Hematopoietic multipotent progenitor cell (in vitro differentiated cells): ENCODE measurements around the gene CAPS2. TPM values are rescaled to one million over a fixed set of nuclear protein-coding genes. Genes with fewer than 3 reads are reported as not detected.

Experiments used
- DNase-seq, 3 donors: peaks; one replicate each; pipeline ENCODE4 v3.0.0-alpha.2; 2011 to 2015; ENCODE audit warnings: low read depth in 2 of 3, low spot score in 2 of 3
- total RNA-seq: library from RNA; depleted of rRNA; stranded (reverse); fragments of >200 nt; gene quantifications from one replicate; pipeline ENCODE4 v1.2.3, GENCODE V29; 2012

CAPS2 gene
- total RNA-seq, 1 donor, result 11.8 TPM

DNA sequence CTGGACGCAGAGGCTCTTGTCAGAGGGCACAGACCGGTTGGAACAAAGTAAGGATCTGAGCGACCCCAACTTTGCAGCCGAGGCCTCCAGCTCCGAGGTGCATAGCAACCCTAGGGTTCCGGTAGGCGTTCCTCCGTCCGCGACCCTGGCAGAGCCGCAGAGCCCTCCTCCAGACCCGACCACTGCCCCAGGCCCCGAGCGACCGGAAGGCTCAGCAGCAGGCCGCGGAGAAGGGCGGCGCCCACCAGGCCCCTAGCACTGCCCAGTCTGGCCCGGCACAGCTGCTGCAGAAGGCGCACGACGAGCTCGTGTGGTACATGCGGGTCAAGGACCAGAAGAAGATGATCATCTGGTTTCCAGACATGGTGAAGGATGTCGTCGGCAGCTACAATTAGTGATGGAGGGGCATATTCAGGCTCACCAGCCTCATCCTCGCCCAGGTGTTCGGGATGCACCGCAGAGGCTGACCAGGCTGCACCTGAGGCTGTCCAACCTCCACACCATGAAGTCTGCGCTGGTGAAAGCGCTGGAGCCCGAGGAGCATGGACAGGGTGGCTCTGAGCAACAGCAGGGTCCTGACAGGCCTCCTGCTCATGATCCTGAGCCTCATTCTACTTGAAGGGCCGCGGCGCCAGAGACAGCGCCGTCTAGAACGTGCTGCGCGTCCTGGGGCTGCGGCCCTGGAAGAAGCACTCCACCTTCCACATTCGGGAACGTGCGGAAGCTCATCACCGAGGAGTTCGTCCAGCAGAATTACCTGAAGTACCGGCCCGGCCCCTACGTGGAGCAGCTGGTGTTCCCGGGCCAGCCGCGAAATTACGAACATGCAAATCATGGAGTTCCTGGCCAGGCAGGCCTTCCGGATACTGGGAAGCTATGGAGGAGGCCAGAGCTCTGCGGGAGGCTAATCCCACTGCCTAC lies 24.5 kb downstream of the CAPS2 start:
- DNase-seq, result no peak

DNA sequence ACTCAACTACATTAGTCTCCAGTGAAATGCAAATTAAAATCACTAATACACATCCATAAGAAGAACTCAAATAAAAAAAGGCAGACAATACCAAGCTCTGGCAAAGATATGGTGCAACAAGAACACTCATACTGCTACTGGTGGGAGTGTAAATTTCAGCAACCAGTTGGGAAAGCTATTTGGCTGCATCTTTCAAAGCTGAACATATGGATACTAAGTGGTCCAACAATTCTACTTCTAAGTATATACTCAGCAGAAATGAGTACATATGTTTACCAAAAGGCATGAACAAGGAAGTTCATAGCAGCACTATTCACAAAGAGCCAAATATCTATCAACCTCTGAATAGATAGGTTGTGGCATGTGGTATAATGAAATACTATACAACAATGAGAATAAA lies 27.3 kb downstream of the CAPS2 start:
- DNase-seq, result no peak

DNA sequence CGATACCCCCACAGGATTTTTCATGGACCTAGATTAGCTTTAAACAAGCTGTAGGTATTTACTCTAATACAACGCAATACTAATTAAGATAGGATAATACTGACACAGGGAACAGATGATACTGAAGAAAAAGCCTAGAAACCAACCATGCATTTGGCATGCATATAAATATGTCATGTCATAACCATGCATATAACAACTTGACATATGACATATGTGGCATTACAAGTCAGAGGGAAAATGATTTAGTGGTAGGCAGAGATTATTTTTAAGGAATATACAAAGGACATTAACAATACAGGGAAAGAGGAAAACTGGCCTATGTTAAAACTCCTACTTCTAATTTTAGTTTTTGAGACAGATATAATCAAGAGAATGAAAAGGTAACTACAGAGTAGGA lies 27.9 kb downstream of the CAPS2 start:
- DNase-seq, result no peak

DNA sequence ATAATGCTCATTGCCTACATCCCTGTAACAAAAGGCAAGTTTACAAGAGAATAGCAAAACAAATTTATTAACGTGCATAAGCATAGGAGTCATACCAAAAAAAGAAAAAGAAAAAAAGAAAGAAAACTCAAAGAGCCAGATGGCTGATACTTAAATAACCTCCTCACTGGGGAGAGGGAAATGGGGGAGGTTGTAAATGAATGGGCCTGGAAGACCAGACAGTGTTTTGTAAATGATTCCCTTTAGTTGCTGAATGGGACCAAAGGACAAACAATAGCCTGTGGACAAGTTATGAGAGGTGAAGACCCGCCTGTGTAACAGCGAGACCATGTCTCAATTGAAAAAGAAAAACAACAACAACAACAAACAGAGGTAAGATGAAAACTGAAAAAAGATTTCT lies 35.3 kb downstream of the CAPS2 start:
- no peak for DNase-seq

DNA sequence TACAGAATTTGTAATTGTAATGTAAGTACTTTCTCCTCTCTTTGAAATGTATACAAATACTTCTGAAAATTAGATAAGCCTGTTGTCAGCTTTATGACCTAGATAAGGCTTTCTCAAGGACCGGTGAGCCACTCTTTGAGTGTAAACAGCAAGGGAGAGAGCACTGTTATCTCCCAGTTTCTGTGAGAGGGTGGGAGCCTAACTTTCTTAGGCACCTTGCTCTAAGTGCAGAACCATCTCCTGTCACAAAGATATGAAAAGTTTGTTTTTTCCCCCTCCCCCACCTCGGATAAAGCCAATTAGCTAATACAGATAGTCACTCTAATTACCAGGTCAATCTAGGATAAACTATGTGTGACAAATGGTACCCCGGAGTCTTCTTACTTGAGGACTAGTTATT lies 35.8 kb downstream of the CAPS2 start:
- DNase-seq, result no peak

DNA sequence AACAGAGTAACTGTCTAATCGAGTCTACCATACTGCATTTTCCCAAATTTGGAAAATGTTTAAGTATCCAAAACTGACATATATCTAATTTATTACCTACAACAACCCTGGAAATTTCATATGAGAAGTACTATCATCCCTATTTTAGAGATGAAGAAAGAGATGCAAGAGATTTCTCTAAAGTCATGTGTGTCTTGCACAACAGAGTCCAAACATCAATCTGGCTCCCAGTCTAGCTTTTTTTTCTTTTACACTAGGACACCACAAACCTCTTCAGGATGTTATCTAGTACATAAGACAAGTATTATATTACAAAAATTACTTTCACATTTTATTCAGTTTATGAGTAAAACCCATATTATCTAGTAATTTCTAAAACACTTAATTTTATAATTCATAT lies 39.1 kb downstream of the CAPS2 start:
- no peak for DNase-seq

DNA sequence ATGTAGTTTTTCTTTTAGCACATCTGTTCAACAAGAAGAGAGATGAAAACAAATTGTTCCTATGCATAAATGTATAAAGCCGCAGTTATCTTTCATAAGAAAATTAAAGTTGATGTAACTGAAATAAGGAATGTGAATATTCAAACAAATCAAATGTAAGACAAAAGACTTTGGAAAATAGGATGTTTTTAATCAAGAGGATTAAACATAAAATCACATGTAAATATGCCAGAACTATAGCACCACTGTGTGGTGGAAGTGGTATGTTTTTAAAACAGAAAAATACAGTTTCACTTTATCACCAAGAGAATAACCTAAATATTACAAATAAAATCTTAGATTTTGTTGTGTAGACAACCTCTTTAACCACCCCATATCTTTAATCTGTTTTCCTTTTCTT lies 40.4 kb downstream of the CAPS2 start:
- DNase-seq, result peak in 1 of 3 donors; percentile 25

DNA sequence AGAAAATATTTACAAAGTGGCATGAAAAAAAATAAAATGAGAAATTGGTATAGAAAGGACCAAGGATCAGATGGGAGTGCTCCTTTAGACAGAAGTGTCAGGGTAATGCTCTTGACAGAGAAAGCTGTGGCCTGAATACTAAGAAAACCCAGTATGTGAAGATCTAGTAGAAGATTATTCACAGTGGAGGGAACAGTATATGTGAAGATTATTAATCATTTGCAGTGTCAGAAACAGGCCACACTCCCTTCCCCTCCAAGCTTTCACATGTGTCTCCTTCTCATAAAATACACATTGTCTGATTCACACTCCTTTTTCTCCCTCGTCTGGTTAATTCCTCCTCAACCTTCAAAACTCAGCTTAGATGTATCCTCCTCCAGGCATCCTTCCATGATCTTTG lies 41.3 kb downstream of the CAPS2 start:
- no peak for DNase-seq

DNA sequence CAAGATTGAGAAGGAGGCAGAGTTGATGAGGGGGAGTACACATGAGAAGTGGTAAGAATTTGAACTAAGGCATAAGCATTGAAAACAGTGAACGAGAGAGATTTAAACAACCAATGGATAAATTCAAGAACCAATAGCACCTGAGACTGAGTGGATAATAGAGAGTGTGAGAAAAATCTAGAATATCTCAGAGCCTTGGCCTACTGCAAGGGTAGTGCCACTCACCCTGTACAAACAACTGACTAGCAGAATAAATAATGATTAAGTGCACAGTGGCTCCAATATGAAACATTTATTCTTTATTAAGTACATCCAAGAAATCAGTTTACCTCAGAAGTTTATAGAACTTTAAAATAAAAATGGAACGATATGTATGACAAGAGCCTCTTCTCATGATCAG lies 54.4 kb downstream of the CAPS2 start:
- DNase-seq, result no peak

DNA sequence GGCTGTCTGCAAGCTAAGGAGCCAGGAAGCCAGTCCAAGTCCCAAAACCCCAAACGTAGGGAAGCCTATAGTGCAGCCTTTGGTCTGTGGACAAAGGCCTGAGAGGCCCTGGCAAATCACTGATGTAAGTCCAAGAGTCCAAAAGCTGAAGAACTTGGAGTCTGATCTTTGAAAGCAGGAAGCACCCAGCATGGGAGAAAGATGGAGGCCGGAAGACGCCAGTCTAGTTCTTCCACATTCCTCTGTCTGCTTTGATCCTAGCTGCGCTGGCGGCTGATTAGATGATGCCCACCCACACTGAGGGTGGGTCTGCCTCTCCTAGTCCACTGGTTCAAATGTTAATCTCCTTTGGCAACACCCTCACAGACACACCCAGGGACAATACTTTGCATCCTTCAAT lies 58.5 kb downstream of the CAPS2 start:
- DNase-seq, result no peak

DNA sequence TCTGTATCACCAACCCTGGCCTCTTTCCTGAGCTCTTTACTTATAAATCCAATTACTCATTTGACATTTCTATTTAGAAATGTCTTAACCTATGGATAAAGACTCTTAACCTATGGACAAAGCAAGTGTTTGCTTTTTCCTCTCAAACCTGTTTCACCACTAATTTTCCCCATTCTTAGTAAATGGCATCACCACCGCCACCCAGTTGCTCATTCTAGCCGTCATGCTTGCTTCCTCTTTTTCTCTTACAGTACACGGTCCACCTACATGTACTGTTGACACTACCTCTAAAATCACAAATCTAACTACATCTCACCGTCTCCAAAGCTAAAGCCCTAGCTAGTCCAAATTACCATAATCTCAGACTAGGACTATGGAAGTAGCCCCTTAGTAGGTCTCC lies 60.0 kb downstream of the CAPS2 start:
- no peak for DNase-seq

DNA sequence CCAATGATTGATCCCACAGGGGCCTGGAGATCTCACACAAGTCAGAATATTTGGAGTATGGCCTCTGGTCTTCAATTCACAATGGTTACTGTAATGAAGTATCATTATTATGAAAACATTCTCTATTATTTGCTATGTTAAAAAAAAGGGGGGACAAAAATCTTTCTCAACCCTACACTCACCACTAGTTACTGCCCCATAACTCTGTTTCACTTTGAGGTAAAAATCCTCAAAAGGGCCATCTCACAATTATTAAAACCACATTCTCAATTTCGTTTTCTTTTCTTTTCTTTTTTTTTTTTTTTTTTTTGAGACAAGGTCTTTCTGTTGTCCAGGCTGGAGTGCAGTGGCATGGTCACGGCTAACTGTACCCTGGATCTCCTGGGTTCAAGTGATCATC lies 60.9 kb downstream of the CAPS2 start:
- DNase-seq, result no peak

DNA sequence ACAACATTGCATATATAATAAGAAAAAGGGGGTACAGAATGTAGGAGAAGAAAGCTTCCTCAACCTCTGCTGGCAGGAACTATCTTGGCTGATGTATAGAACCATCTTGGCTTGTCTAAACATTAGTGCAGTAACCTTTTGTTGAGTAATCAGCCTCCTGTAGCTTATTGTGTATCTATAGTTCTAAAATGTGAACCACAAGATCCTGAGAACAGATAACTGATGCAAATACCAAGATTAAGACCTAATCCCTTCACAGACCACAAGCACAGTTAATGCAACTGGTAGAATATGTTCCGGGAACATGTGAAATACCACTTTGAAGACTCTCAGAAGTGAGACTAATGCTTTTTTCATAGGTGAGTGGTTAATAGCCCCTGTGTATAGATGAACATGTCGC lies 69.8 kb downstream of the CAPS2 start:
- no peak for DNase-seq

DNA sequence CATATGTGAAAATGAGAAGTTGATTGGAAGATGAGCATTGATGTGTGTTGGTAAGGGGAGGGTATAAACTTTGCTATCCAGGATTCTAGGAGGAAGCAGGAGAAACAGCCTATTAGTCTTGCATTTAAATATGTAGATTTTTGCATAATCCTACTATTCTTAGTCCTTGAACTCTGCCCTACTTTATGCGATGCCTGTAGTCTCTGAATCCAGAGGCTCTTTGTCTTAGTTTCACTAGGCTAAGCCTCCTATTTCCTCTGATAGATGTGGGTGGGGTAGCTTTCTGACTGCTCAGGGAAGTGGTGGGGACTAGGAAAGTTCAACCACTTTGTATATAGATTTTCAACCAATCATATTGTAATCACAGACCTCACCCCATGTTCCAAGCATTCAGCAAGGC lies 71.0 kb downstream of the CAPS2 start:
- DNase-seq, result no peak

DNA sequence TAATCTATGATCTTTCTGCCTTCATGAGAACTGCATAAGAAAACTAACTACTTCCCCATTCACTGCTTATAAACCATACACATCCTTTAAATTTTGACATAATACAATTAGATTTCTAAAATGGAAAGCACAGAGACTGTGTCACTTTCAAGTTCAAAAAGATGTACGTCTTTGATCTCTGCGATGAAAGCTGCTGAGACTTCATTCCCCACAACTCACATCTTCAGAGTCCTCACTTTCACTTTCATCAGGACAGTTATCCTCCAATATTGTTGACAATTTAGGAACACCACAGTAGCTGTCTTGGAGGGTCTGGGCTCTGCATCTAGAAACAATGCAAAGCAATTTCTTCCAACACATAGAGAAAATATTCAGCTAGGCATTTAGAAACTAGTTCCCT lies 72.6 kb downstream of the CAPS2 start:
- DNase-seq, result no peak

DNA sequence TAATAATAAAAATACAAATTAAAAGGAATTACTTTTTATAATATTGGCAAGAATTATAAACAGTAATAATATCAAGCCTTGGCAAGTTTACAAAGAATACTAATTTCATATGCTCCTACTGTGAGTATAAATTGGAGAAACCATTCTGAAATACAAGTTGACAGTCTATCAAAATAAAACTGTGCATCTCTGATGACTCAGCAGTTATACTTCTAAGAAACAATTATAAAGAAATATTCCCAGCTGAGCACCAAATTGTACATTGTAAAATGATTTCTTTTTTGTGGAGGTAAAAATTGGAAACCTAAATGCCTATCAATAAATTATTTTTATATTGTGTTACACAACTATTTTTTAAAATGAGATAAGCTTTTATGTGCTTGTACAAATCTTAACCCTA lies 85.0 kb downstream of the CAPS2 start:
- no peak for DNase-seq

DNA sequence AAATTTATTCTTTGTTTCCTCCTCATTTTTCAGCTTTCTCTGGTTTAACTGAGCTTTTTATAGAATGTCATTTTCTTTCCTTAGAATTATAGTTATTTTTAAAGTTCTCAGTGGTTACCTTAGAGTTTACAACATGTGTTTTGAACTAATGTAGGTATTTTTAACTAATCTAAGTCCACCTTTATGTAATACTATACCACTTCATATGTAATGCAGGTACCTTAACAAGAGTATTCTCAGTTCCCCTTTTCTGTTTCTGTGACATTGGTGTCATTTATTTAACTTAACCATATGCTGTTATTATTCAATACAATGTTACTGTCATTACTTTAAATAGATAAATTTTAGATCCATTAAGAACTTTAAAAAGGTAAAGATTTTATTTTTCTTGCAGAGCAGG lies 90.1 kb downstream of the CAPS2 start:
- no peak for DNase-seq

DNA sequence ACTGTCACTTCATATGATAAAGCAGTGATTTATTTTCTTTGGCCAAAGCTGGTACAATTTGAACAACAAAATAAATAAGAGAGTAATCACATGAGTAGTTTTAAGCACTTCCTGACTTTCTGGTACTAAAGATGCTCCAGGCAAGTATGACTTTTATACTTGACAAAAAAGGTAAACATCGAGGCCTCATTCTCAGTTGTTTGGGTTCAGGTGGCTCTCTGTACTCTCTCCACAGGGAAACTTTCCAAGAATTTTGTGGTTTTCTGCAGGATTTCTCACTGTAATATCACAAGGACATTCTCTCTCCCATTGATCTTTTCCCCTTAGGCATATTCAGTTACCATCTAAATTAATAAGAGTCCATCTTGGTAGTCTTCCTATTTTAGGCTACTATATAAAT lies 93.9 kb downstream of the CAPS2 start:
- DNase-seq, result no peak

DNA sequence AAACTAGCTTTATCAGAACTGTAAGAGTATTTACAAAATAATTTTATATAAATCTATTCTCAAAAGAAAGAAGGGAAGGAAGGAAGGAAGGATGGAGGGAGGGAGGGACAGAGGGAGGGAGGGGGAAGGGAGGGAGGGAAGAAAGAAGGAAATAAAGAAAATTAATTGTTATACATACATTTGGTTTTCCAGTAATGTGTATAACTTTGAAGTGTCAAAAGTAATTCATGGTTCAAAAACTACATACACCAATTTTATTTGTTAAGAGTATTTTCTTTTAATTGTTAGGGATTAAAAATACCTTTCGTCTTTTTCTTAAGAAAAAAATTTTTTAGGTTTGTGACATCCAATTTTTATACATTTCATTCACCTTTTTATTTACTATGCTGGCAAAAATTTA lies 103.0 kb downstream of the CAPS2 start:
- no peak for DNase-seq
